GM06990 (cell line): ENCODE data around the gene GRID1.

ENCODE experiments used
- DNase-seq: peaks from one replicate; pipeline ENCODE4 v3.0.0-alpha.2; 2011; ENCODE audit not compliant: insufficient read length; ENCODE audit errors: extremely low read depth
- H3K27me3 ChIP-seq: replicated peaks from 2 replicates; pipeline ENCODE4 v1.6.0; 2011; ENCODE audit warnings: low read length; ENCODE audit not compliant: control insufficient read depth, insufficient read depth
- H3K36me3 ChIP-seq: 2 replicates; pipeline ENCODE4 v1.5.1; 2011; ENCODE audit warnings: low read length; ENCODE audit not compliant: control insufficient read depth, insufficient read depth
- H3K4me3 ChIP-seq: replicated peaks from 2 replicates; pipeline ENCODE4 v1.5.1; 2011; ENCODE audit warnings: low read depth, mild to moderate bottlenecking, control low read depth, low read length
- TF ChIP-seq, protein P1 (sequence below): IDR thresholded peaks from 2 replicates; pipeline ENCODE4 v1.5.1; 2011; ENCODE audit warnings: low read length, control low read depth, mild to moderate bottlenecking, inconsistent platforms; ENCODE audit not compliant: insufficient read depth, poor library complexity, severe bottlenecking

GRID1 gene

DNA sequence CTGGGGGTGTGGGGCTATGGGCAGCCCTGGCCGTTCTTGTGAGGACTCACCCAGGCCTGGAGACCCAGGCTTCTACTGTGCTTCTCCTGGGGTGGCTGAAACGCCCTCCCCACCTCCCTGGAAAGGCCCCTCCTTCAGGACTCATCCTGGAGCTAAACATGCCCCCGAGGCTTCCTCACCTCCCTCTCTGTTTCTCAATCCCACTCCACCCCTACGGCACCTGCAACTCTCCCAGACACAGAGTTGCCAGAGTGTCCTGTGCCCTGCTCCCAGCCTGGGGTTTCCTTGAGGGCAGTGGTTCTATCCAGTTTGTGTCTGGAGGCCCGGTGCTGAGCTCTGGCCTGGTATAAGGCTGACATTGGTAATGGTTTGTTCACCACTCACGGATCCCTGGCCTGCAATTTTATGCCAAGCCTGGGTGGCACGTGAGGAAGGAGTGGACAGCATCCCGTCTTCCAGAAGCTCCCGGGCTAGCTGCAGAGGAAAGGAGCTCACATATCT is 68.0 kb downstream of the GRID1 start:
- Histone ChIP-seq H3K4me3 (no peak overlapping the region), H3K27me3 (no peaks in the 10 kb centered on the region; the same call in 1 of the 2 replicates), H3K36me3 (no peaks in the 10 kb centered on the region)
- no peak for DNase-seq
- TF ChIP-seq, protein P1, sequence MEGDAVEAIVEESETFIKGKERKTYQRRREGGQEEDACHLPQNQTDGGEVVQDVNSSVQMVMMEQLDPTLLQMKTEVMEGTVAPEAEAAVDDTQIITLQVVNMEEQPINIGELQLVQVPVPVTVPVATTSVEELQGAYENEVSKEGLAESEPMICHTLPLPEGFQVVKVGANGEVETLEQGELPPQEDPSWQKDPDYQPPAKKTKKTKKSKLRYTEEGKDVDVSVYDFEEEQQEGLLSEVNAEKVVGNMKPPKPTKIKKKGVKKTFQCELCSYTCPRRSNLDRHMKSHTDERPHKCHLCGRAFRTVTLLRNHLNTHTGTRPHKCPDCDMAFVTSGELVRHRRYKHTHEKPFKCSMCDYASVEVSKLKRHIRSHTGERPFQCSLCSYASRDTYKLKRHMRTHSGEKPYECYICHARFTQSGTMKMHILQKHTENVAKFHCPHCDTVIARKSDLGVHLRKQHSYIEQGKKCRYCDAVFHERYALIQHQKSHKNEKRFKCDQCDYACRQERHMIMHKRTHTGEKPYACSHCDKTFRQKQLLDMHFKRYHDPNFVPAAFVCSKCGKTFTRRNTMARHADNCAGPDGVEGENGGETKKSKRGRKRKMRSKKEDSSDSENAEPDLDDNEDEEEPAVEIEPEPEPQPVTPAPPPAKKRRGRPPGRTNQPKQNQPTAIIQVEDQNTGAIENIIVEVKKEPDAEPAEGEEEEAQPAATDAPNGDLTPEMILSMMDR: no peak

DNA sequence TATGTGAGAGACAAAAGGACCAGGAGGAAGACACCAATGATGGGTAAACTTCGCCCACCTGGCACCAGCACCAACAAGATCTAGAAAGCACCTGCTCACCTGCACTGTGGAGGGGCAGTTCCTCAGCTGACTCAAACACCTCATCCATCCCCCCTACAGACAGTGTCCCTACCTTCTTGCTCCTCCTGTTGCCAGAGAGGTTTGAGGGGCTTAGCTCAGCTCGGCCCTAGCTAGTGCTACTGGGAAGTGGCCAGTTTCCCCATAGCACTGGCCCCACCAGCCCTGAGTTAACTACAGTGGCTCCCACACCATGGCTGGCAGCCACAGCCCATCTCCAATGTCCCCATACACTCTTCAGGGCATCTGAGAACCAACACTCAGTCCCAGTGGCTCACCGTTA is 70.8 kb downstream of the GRID1 start:
- Histone ChIP-seq H3K36me3 (no peaks in the 10 kb centered on the region), H3K4me3 (no peak overlapping the region), H3K27me3 (no peaks in the 10 kb centered on the region; the same call in 1 of the 2 replicates)
- no peak for DNase-seq
- TF ChIP-seq, protein P1: no peak

DNA sequence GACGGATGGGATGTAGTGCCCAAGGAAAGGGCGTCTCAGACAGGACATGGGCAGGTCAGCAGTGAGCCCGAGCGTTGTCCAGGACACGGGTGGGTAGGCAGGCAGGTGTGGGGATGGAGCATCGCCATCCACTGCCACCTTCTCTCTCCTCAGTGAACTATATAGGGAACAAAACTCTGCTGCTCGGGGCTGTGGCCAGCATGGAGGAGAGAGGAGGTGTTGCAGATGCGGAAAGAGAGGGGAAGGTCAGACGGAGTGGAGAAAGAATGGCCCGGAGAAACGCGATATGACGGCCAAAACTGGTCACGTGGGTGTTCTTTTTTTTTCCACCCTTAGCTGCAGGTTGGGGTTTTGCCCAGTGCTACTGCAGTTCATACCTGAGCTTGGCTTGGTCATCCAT is 71.2 kb downstream of the GRID1 start:
- TF ChIP-seq, protein P1: no peak
- no peak overlapping the region for H3K4me3 ChIP-seq
- H3K36me3 ChIP-seq: no peaks in the 10 kb centered on the region
- H3K27me3 ChIP-seq: no peaks in the 10 kb centered on the region; the same call in 1 of the 2 replicates
- DNase-seq: no peak

DNA sequence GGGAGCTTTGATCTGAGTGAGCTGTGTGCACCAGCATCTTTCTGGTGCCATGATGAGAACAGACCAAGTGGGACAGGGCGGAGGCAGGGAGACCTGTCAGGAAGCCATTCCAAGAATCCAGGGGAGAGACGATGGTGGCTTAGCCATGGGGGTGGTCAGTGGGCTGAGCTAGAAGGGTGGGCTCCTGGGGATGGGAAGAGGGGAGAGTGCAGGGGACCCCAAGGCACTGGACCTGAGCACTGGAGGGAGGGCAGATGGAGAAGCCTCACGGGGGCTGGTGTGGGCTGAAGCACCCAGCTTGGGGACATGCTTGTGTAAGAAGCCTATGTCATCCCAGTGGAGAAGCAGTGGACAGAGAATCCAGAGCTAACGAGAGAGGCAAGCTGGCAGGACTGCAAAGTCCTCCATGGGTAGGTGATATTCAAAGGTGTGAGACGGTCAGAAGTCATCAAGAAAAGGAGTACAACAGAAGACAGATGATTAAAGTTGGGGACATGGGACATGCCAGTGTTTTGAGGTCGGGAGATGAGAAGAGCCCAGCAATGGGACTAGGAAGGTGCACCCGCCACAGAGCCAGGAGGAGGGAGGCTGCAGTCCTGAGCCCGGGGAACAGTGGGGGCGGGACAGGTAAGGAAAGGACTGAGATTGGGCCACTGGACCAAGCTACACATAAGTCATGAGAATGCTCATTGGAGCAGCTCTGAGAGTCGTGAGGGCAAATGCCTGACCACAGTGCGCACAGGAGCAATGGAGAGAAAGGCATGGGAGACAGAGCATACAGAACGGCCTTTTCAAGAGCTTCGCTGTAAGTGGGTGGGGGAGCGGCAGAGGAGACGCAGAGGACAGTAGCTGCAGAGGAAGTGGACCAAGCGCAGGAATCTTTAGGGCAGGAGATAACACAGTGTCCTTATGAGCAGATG is 72.0 kb downstream of the GRID1 start:
- DNase-seq: no peak
- Histone ChIP-seq H3K4me3 (no peak overlapping the region), H3K27me3 (no peaks in the 10 kb centered on the region; the same call in 1 of the 2 replicates), H3K36me3 (no peaks in the 10 kb centered on the region)
- TF ChIP-seq, protein P1: no peak

DNA sequence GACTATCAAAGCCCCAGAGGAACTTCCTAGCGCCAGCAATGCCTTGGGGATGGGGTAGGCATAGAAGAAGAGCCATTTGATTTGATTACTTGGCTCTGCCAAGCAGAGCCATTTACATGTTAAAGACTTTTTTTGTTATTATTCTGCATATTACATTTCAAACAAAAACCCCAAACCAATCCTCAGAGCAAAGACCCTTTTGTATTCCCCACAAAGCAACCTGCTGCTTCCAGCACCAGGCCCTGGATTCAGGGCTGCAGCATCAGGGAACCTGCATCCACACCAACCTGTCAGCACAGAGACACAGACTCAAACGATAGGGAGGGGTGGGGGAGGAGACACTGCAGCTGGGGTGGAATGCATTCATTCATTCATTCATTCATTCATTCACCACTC is 73.2 kb downstream of the GRID1 start:
- H3K36me3 ChIP-seq: no peaks in the 10 kb centered on the region
- H3K27me3 ChIP-seq: no peaks in the 10 kb centered on the region; the same call in 1 of the 2 replicates
- DNase-seq: no peak
- H3K4me3 ChIP-seq: no peak overlapping the region
- TF ChIP-seq, protein P1: no peak
